GM21723 (cell line): ENCODE results near the gene SNX14.
A peak's percentile ranks its signal among the peaks of the same experiment; 100 is the strongest.

Experiments
- ATAC-seq: cut with Tn5 transposase; IDR thresholded peaks from one replicate; pipeline ENCODE4 v1.9.1; 2021; ENCODE audit warnings: mild to moderate bottlenecking, moderate library complexity; ENCODE audit not compliant: unreplicated experiment

SNX14 gene

DNA sequence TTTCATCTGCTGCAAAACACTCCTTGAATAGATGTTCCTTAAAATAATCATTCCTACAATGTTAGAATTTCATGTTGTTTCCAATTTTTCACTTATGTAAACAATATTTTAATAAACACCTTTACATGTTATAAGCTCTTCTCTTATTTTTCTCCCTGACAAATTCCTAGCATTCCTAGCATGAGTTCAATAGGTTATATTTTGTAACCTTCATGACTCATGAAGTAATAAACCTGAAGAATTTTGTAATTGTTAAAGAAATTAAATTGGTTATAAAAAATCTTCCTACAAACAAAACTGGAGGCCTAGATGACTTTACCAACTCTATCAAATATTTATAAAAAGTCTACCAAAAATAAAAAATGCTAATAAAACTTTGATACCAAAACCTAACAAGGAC, 77.5 kb downstream of the SNX14 start:
- ATAC-seq = no peak

- no peak for ATAC-seq
Measured at GRCh38 chr6:85506441-85507093, 87.1 kb downstream of the SNX14 start.

GRCh38 chr6:85498596-85499258, 94.9 kb downstream of the SNX14 start:
- no peak for ATAC-seq

GRCh38 chr6:85496856-85497255, 96.8 kb downstream of the SNX14 start:
- no peak for ATAC-seq

GRCh38 chr6:85496009-85496579, 97.6 kb downstream of the SNX14 start:
- no peak for ATAC-seq

- no peak for ATAC-seq
Measured at GRCh38 chr6:85494547-85495536, 98.8 kb downstream of the SNX14 start.

GRCh38 chr6:85493389-85493788, 100.3 kb downstream of the SNX14 start:
- no peak for ATAC-seq

- ATAC-seq = no peak
Measured at GRCh38 chr6:85490516-85491248, 103.0 kb downstream of the SNX14 start.

DNA sequence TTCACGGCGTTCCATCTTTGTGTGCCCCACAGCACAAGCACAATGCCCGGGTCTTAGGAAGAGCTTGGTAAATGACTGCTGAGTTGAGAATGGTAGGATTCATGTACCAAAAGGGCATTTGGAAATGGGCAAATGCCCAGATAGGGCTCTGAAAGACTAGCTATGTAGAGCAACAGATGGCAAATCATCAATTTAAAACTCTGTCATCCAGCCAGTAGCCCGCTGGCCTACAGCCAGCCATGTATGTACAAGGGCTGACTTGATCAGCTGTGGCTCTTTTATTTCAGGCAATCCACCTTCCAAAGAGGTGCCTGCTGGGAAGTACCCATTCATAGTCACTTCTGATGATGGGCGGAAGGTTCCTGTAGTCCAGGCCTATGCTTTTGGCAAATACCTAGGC, 108.7 kb downstream of the SNX14 start:
- no peak for ATAC-seq

- ATAC-seq = no peak
Measured at GRCh38 chr6:85483846-85484245, 109.8 kb downstream of the SNX14 start.

- peak; percentile 94 for ATAC-seq
Measured at GRCh38 chr6:85482905-85483700, 110.6 kb downstream of the SNX14 start.

- no peak for ATAC-seq
Measured at GRCh38 chr6:85482206-85482904, 111.3 kb downstream of the SNX14 start.

DNA sequence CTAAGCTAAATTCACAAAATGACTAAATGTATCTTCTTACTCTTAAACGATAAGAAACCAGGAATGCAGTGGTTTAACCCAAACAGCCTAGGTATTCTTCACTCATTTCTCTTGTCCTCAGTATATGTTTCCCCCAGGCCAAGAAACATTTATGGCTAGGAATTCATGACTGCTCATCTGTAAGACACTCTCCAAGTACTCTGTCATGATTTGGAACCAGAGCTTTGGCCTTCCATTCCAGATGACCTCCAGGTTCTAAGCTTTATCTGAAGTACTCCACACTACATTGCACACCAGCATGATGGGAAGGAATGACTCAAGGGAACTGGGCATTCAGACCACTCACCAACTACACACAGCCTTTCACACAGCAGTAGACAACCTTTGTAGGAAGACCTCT, 114.5 kb downstream of the SNX14 start:
- no peak for ATAC-seq

GRCh38 chr6:85476532-85476931, 117.1 kb downstream of the SNX14 start:
- ATAC-seq = no peak

- ATAC-seq = no peak
Measured at GRCh38 chr6:85473748-85474147, 119.9 kb downstream of the SNX14 start.

DNA sequence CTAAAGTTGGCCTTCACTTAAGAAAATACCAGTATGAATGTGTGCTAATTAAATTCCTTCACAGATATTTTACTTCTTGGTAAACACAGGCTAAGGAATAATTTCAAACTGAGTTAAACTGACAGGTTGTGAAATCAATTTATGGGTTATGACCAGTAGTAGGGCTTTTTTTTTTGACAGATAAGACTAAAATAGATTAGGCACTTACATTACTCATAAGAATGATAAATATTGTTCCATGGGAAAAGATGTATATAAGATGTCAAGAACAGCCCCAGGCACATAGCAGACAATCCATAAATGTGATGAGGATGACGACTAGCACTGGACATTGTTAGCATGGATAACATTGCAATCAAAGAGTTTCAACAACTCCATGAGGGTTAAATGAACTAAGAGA, 120.9 kb downstream of the SNX14 start:
- ATAC-seq = no peak

GRCh38 chr6:85470023-85470410, 123.6 kb downstream of the SNX14 start:
- no peak for ATAC-seq

DNA sequence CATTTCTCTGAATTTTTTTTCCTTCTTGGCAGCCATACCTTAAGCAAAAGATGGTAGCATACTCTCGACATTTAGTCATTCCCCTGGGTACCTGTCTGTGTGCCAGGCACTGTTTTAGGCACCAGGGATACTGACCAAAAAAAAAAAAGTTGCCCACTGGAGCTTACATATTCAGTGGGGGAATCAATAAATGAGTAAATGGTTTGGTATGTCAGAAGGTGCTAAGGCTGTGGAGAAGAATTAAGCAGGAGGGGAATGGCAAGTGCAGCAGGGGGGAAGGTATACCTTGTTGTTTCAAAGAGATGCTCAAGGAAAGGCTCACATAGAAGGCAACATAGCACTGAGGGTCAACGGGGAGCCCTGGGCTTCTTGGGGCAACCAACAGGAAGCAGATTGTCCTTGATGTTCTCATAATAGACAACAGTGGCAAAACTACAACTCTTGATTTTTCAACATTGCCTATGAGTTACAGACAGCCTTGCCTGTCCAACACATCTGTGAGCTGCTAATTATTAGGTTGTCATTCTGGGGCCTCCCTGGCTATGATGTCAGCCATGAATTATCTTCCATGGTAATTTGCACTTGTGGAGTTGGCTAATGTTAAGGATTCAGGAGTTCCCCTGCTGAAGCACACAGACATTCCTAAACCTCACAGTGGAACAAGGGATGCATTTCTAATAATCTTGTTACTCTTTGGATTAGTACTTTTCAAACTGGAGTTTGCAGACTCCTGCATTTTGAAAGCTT, 124.2 kb downstream of the SNX14 start:
- ATAC-seq = no peak
